H1 (cell line): Measurements from ENCODE around the gene ATP9B.

Source experiments
- EZH2 ChIP-seq: fragments of 200-600 bp; sonication (generic); IDR thresholded peaks from 2 replicates; pipeline ENCODE4 v1.7.1; 2012; ENCODE audit warnings: low read depth, mild to moderate bottlenecking, moderate library complexity, low read length, inconsistent platforms; ENCODE audit not compliant: severe bottlenecking
- GABPA ChIP-seq: IDR thresholded peaks from 2 replicates; pipeline ENCODE4 v1.6.1; 2011; ENCODE audit warnings: mild to moderate bottlenecking, low read length, moderate library complexity, borderline replicate concordance; ENCODE audit not compliant: insufficient read depth
- JUND ChIP-seq: IDR thresholded peaks from 2 replicates; pipeline ENCODE4 v1.6.1; 2011; ENCODE audit warnings: mild to moderate bottlenecking, improper control_type of control experiment, low read length
- POLR2A ChIP-seq, 2 experiments: IDR thresholded peaks; 1 replicate in 1 of 2; 2 replicates in 1 of 2; pipeline ENCODE4 v1.6.1; 2011; ENCODE audit warnings: low read depth in 2 of 2, low read length in 2 of 2, mild to moderate bottlenecking in 2 of 2; ENCODE audit errors: control extremely low read depth in 1 of 2
- TF ChIP-seq, protein P1 (sequence below), 3 experiments: IDR thresholded peaks; 1 replicate in 2 of 3; 2 replicates in 1 of 3; pipeline versions ENCODE4 v1.5.1 to v1.6.1; 2011; ENCODE audit warnings: low read length in 3 of 3, mild to moderate bottlenecking in 3 of 3, inconsistent platforms in 2 of 3, low read depth in 1 of 3, moderate library complexity in 1 of 3; ENCODE audit not compliant: insufficient read depth in 1 of 3; ENCODE audit errors: control extremely low read depth in 1 of 3
- TF ChIP-seq, protein P2 (sequence below): IDR thresholded peaks from 2 replicates; pipeline ENCODE4 v1.6.1; 2011; ENCODE audit warnings: low read length, improper control_type of control experiment

DNA sequence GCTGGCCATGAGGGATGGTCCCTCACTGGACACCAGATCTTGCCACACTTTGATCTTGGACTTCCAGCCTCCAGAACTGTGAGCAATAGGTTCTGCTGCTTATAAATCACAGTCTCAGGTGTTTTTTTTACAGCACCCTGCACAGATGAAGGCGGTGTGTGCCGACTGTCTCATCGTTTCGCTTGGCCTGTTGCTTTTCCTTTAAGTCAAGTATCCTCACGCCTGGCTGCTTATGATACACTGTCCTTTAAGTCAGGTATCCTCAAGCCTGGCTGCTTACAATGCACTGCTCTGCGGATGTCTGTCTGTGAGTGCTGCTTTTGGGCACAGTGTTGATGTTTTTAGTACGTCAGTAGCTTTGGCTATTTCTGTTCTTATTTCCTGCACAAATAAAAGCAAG is 49.3 kb upstream of the ATP9B start:
- TF ChIP-seq POLR2A (IDR thresholded peaks at IDR 0.05; ENCODE audit: control extremely low read depth in 1 of 2, low read depth in 2 of 2, low read length in 2 of 2) (no peak), EZH2 (no peak), JUND (no peak), GABPA (no peak)
- TF ChIP-seq, protein P1, sequence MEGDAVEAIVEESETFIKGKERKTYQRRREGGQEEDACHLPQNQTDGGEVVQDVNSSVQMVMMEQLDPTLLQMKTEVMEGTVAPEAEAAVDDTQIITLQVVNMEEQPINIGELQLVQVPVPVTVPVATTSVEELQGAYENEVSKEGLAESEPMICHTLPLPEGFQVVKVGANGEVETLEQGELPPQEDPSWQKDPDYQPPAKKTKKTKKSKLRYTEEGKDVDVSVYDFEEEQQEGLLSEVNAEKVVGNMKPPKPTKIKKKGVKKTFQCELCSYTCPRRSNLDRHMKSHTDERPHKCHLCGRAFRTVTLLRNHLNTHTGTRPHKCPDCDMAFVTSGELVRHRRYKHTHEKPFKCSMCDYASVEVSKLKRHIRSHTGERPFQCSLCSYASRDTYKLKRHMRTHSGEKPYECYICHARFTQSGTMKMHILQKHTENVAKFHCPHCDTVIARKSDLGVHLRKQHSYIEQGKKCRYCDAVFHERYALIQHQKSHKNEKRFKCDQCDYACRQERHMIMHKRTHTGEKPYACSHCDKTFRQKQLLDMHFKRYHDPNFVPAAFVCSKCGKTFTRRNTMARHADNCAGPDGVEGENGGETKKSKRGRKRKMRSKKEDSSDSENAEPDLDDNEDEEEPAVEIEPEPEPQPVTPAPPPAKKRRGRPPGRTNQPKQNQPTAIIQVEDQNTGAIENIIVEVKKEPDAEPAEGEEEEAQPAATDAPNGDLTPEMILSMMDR (IDR thresholded peaks at IDR 0.05; ENCODE audit: control extremely low read depth in 1 of 3, insufficient read depth in 1 of 3, low read depth in 1 of 3, low read length in 3 of 3): no peak
- TF ChIP-seq, protein P2, sequence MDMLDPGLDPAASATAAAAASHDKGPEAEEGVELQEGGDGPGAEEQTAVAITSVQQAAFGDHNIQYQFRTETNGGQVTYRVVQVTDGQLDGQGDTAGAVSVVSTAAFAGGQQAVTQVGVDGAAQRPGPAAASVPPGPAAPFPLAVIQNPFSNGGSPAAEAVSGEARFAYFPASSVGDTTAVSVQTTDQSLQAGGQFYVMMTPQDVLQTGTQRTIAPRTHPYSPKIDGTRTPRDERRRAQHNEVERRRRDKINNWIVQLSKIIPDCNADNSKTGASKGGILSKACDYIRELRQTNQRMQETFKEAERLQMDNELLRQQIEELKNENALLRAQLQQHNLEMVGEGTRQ: no peak
